Stimulated activated CD8-positive, alpha-beta memory T cell treated with anti-CD3 and anti-CD28 coated beads, Interleukin-12 subunit alpha, Interleukin-12 subunit beta, amount 100 ng/mL, for 24 hours (primary cell): ENCODE data around the gene UBE2V1.

ENCODE experiments used
- DNase-seq: peaks from one replicate; pipeline ENCODE4 v3.0.0-alpha.2; 2020; ENCODE audit errors: extremely low read depth

UBE2V1 gene

GRCh38 chr20:50043573-50044352, 69.2 kb downstream of the UBE2V1 start:
- no peak for DNase-seq

GRCh38 chr20:50042370-50043313, 70.3 kb downstream of the UBE2V1 start:
- DNase-seq, result no peak

- DNase-seq, result no peak
These were observed 71.6 kb downstream of the UBE2V1 start for GRCh38 chr20:50041246-50041873.

- DNase-seq, result no peak
These were observed 72.3 kb downstream of the UBE2V1 start for GRCh38 chr20:50040432-50041245.

GRCh38 chr20:50039706-50040431, 73.1 kb downstream of the UBE2V1 start:
- DNase-seq, result no peak

- no peak for DNase-seq
These were observed 74.4 kb downstream of the UBE2V1 start for GRCh38 chr20:50038574-50038991.

GRCh38 chr20:50038169-50038568, 74.8 kb downstream of the UBE2V1 start:
- DNase-seq, result no peak

GRCh38 chr20:50037575-50037974, 75.4 kb downstream of the UBE2V1 start:
- DNase-seq, result no peak

GRCh38 chr20:50037123-50037522, 75.8 kb downstream of the UBE2V1 start:
- no peak for DNase-seq

- DNase-seq, result no peak
These were observed 76.2 kb downstream of the UBE2V1 start for GRCh38 chr20:50036703-50037102.

GRCh38 chr20:50034567-50035180, 78.3 kb downstream of the UBE2V1 start:
- DNase-seq, result no peak

- no peak for DNase-seq
These were observed 79.8 kb downstream of the UBE2V1 start for GRCh38 chr20:50032955-50033666.
